Measurements from ENCODE around the gene COL23A1. TPM values are rescaled to one million over a fixed set of nuclear protein-coding genes. Genes with fewer than 3 reads are reported as not detected.

Gene COL23A1
- total and polyA plus RNA-seq, 2 experiments from 2014 or later = 4.8 to 8.2 TPM

- Mint-ChIP-seq H3K9me3 (no peaks in the 10 kb centered on the region), H3K4me3 (no peak overlapping the region), H3K27ac (no peak overlapping the region), H3K27me3 (ENCODE audit: insufficient read depth, low read depth, poor library complexity) (peaks cover 14% of the 10 kb centered on the region), H3K36me3 (ENCODE audit: low read depth) (no peaks in the 10 kb centered on the region; the same call in 2 of the 3 replicates), H3K4me1 (peaks cover 23% of the 10 kb centered on the region)
- TF ChIP-seq ETS1 (IDR thresholded peaks at IDR 0.05) (no peak), EZH2phosphoT487 (IDR thresholded peaks at IDR 0.05; ENCODE audit: unreplicated experiment) (no peak), JUNB (IDR thresholded peaks at IDR 0.05; ENCODE audit: unreplicated experiment) (no peak)
- DNase-seq (ENCODE audit: low spot score) = no peak
- no peaks in the 10 kb centered on the region for H3F3A ChIP-seq (replicated peaks; ENCODE audit: low read depth)
- no peak for ATAC-seq
- H3K4me1 ChIP-seq (ENCODE audit: insufficient read depth) = peaks cover 5% of the 10 kb centered on the region
- no peak overlapping the region for H3K27ac ChIP-seq (ENCODE audit: low read depth)
- H4K20me1 ChIP-seq (replicated peaks; ENCODE audit: insufficient read depth) = no peaks in the 10 kb centered on the region
- no peaks in the 10 kb centered on the region for H3K9me2 ChIP-seq (ENCODE audit: insufficient read depth)
- no peak overlapping the region for H3K4me3 ChIP-seq
- no peaks in the 10 kb centered on the region for H3K79me2 ChIP-seq (replicated peaks; ENCODE audit: insufficient read depth)
- no peaks in the 10 kb centered on the region for H3K27me3 ChIP-seq (ENCODE audit: insufficient read depth)
- no peak overlapping the region for H2AFZ ChIP-seq
- no peak overlapping the region for H3K4me2 ChIP-seq
- H3K36me3 ChIP-seq (ENCODE audit: insufficient read depth) = no peaks in the 10 kb centered on the region
Measured at GRCh38 chr5:178323961-178324360, 266.2 kb downstream of the COL23A1 start.

GRCh38 chr5:178323541-178323865, 266.7 kb downstream of the COL23A1 start:
- Histone ChIP-seq H3K4me2 (no peak overlapping the region), H3K4me1 (ENCODE audit: insufficient read depth) (0 out of 2 replicates have a peak, but pooled peaks cover under 1% of the 10 kb centered on the region), H3K9me2 (ENCODE audit: insufficient read depth) (no peaks in the 10 kb centered on the region), H3F3A (replicated peaks; ENCODE audit: low read depth) (no peaks in the 10 kb centered on the region), H3K27me3 (ENCODE audit: insufficient read depth) (no peaks in the 10 kb centered on the region), H3K36me3 (ENCODE audit: insufficient read depth) (no peaks in the 10 kb centered on the region), H3K4me3 (no peak overlapping the region), H3K27ac (ENCODE audit: low read depth) (no peak overlapping the region), H3K79me2 (replicated peaks; ENCODE audit: insufficient read depth) (no peaks in the 10 kb centered on the region), H2AFZ (no peak overlapping the region), H4K20me1 (replicated peaks; ENCODE audit: insufficient read depth) (no peaks in the 10 kb centered on the region)
- no peak for DNase-seq (ENCODE audit: low spot score)
- no peak for ATAC-seq
- no peaks in the 10 kb centered on the region for H3K9me3 Mint-ChIP-seq
- no peak overlapping the region for H3K4me3 Mint-ChIP-seq
- no peaks in the 10 kb centered on the region; the same call in 2 of the 3 replicates for H3K36me3 Mint-ChIP-seq (ENCODE audit: low read depth)
- peaks cover 14% of the 10 kb centered on the region for H3K27me3 Mint-ChIP-seq (ENCODE audit: insufficient read depth, low read depth, poor library complexity)
- no peak overlapping the region for H3K27ac Mint-ChIP-seq
- H3K4me1 Mint-ChIP-seq = peaks cover 18% of the 10 kb centered on the region
- TF ChIP-seq JUNB (IDR thresholded peaks at IDR 0.05; ENCODE audit: unreplicated experiment) = no peak
- TF ChIP-seq STAT1 (IDR thresholded peaks at IDR 0.05; ENCODE audit: unreplicated experiment) = no peak
- TF ChIP-seq ZNF462 (CRISPR knock-in tag; IDR thresholded peaks at IDR 0.05) = no peak
- TF ChIP-seq ZNF114 (CRISPR knock-in tag; IDR thresholded peaks at IDR 0.05) = no peak
- TF ChIP-seq EZH2phosphoT487 (IDR thresholded peaks at IDR 0.05; ENCODE audit: unreplicated experiment) = no peak
- TF ChIP-seq ETS1 (IDR thresholded peaks at IDR 0.05) = no peak
- TF ChIP-seq POLR2AphosphoS5 (IDR thresholded peaks at IDR 0.05; ENCODE audit: low read depth) = no peak
- TF ChIP-seq ZNF331 (CRISPR knock-in tag; IDR thresholded peaks at IDR 0.05; ENCODE audit: low read depth) = no peak
- TF ChIP-seq, protein P1, sequence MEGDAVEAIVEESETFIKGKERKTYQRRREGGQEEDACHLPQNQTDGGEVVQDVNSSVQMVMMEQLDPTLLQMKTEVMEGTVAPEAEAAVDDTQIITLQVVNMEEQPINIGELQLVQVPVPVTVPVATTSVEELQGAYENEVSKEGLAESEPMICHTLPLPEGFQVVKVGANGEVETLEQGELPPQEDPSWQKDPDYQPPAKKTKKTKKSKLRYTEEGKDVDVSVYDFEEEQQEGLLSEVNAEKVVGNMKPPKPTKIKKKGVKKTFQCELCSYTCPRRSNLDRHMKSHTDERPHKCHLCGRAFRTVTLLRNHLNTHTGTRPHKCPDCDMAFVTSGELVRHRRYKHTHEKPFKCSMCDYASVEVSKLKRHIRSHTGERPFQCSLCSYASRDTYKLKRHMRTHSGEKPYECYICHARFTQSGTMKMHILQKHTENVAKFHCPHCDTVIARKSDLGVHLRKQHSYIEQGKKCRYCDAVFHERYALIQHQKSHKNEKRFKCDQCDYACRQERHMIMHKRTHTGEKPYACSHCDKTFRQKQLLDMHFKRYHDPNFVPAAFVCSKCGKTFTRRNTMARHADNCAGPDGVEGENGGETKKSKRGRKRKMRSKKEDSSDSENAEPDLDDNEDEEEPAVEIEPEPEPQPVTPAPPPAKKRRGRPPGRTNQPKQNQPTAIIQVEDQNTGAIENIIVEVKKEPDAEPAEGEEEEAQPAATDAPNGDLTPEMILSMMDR (conservative IDR thresholded peaks at IDR 0.05; ENCODE audit: low read depth in 2 of 2) = no peak
- no peak for TF ChIP-seq CREB1 (CRISPR knock-in tag; IDR thresholded peaks at IDR 0.05; ENCODE audit: low read depth)
- TF ChIP-seq NANOG (IDR thresholded peaks at IDR 0.05; ENCODE audit: borderline replicate concordance) = no peak

Measured in GM23338 (cell line).